ENCODE measurements around the gene B3GALT5.

Gene B3GALT5

DNA sequence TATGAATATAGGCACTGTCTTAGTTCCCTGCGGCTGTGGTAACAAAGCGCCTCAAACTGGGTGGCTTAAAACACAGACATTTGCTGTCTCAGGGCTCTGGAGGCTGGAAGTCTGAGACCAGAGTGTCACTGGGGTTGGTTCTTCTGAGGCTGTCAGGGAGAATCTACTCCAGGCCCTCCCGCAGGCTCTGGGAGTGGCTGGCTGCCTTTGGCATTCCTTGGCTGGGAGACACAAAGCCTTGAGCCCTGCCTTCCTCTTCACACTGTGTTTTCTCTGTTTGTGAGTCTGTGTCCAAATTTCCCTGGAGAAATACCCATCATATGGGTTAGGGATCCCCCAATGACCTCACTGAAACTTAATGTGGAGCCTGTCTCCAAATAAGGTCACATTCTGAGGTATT lies 38.5 kb downstream of the B3GALT5 start:
- no peak overlapping the region for H3K4me3 ChIP-seq (ENCODE audit: low read depth, low read length)
- TF ChIP-seq, protein P1, sequence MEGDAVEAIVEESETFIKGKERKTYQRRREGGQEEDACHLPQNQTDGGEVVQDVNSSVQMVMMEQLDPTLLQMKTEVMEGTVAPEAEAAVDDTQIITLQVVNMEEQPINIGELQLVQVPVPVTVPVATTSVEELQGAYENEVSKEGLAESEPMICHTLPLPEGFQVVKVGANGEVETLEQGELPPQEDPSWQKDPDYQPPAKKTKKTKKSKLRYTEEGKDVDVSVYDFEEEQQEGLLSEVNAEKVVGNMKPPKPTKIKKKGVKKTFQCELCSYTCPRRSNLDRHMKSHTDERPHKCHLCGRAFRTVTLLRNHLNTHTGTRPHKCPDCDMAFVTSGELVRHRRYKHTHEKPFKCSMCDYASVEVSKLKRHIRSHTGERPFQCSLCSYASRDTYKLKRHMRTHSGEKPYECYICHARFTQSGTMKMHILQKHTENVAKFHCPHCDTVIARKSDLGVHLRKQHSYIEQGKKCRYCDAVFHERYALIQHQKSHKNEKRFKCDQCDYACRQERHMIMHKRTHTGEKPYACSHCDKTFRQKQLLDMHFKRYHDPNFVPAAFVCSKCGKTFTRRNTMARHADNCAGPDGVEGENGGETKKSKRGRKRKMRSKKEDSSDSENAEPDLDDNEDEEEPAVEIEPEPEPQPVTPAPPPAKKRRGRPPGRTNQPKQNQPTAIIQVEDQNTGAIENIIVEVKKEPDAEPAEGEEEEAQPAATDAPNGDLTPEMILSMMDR (IDR thresholded peaks at IDR 0.05; ENCODE audit: low read depth, low read length), result no peak
- no peak for DNase-seq
- no peaks in the 10 kb centered on the region for H3K4me1 ChIP-seq
- no peaks in the 10 kb centered on the region for H3K36me3 ChIP-seq
- no peaks in the 10 kb centered on the region for H3K27me3 ChIP-seq
- H3K9me3 ChIP-seq, result no peaks in the 10 kb centered on the region; the same call in 1 of the 2 replicates

DNA sequence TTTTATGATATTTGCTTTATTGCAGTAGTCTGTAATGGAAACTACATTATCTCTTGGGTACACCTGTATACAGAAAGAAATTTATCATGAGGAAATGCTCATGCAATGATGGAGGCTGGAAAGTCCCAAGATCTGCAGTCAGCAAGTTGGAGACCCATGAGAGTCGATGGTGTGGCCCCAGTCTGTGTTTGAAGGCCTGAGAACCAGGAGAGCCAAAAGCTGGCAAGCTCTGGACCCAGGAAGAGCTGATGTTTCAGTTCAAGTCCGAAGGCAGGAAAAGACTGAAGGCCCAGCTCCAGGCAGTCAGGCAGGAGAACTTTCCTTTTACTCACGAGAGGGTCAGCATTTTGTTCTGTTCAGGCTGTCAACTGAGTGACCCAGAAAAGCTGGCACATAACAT lies 42.2 kb downstream of the B3GALT5 start:
- H3K4me3 ChIP-seq (ENCODE audit: low read depth, low read length), result no peak overlapping the region
- TF ChIP-seq, protein P1 (IDR thresholded peaks at IDR 0.05; ENCODE audit: low read depth, low read length), result no peak
- H3K36me3 ChIP-seq, result no peaks in the 10 kb centered on the region
- no peak for DNase-seq
- H3K27me3 ChIP-seq, result no peaks in the 10 kb centered on the region
- H3K9me3 ChIP-seq, result no peaks in the 10 kb centered on the region; the same call in 1 of the 2 replicates
- no peaks in the 10 kb centered on the region for H3K4me1 ChIP-seq

DNA sequence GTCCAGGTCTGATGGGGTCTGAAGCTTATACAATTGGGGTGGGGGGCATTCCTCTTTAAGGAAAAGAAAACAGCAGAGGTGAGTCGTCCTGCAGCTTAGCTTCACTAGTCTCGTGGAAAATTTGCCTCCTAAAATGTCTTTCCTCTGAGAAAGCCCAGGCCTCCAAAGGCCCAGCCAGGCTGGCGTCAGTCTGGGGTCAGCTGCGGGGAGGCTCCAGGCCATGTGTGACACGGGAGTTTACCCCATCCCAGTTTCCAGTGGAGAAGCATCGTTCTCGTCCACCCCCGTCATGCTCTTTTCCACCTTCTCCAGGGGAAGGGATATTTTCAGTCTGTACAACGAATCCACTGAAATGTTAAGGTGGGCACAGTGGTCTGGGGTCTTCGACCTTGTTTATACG lies 42.8 kb downstream of the B3GALT5 start:
- TF ChIP-seq, protein P1 (IDR thresholded peaks at IDR 0.05; ENCODE audit: low read depth, low read length), result no peak
- Histone ChIP-seq H3K27me3 (no peaks in the 10 kb centered on the region; the same call in 1 of the 2 replicates), H3K4me1 (no peaks in the 10 kb centered on the region), H3K9me3 (no peaks in the 10 kb centered on the region; the same call in 1 of the 2 replicates), H3K4me3 (ENCODE audit: low read depth, low read length) (no peak overlapping the region), H3K36me3 (no peaks in the 10 kb centered on the region)
- no peak for DNase-seq

DNA sequence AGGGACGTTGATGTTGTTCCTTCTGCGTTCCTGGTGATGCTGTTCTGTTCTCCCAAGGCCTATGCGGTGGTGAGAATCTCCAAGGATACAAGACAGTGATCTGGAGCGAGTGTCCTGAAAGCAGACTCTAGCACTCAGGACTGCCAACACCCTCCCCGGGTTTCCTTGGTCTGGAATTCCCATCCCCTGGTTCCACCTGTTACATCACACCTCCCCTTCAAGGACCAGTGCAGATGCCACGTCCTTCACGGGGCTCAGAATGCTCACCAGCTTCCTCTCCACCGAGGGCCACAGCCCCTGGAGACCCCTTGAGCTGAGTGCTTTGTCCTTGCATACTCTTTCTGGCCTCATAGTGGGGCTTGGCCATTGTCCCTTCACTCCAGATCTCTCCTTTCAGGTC lies 43.5 kb downstream of the B3GALT5 start:
- Histone ChIP-seq H3K9me3 (no peaks in the 10 kb centered on the region; the same call in 1 of the 2 replicates), H3K27me3 (no peaks in the 10 kb centered on the region; the same call in 1 of the 2 replicates), H3K36me3 (no peaks in the 10 kb centered on the region), H3K4me1 (no peaks in the 10 kb centered on the region), H3K4me3 (ENCODE audit: low read depth, low read length) (no peak overlapping the region)
- TF ChIP-seq, protein P1 (IDR thresholded peaks at IDR 0.05; ENCODE audit: low read depth, low read length), result no peak
- no peak for DNase-seq

DNA sequence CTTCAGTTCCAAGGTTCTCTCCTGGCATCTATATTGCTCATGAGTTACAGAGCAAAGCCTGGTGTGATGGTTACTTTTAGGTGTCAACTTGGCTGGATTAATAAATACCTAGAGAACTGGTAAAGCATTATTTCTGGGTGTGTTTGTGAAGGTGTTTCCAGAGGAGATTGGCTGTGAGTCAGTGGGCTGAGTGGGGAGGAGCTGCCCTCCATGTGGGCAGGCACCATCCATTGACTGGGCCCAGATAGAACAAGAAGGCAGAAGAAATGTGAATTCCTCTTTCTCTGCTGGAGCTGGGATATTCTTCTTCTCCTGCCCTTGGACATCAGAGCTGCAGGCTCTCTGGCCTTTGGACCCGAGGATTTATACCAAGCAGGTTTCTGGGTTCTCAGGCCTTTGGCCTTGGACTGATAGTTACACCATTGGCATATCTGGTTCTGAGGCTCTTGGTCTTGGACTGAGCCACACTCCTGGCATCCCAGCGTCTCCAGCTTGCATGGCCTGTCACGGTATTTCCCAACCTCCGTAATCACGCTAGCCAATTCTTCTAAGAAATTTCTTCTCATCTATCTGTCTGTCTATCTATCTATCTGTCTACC lies 44.5 kb downstream of the B3GALT5 start:
- DNase-seq, result no peak
- Histone ChIP-seq H3K4me1 (no peaks in the 10 kb centered on the region), H3K4me3 (ENCODE audit: low read depth, low read length) (no peak overlapping the region), H3K36me3 (no peaks in the 10 kb centered on the region), H3K27me3 (no peaks in the 10 kb centered on the region; the same call in 1 of the 2 replicates), H3K9me3 (no peaks in the 10 kb centered on the region; the same call in 1 of the 2 replicates)
- TF ChIP-seq, protein P1 (IDR thresholded peaks at IDR 0.05; ENCODE audit: low read depth, low read length), result no peak

DNA sequence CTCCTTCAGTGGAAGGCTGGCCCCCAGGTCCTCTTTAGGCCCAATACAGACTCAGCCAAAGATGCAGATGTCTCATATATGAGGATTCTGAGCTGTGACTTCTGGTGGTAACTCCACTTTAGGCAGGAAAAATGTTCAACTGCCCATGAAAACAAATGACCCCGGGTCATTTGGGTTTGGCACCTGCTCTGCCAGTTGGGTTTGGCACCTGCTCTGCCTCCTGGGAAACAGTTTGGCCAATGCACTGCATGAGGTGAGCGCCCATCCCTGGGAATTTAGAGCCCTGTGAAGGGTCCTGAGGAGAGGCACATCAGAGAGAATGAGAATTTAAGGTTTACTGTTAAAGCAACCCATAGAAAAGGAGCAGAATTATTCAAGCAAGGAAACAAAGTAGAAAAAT lies 45.3 kb downstream of the B3GALT5 start:
- H3K4me1 ChIP-seq, result no peaks in the 10 kb centered on the region
- TF ChIP-seq, protein P1 (IDR thresholded peaks at IDR 0.05; ENCODE audit: low read depth, low read length), result no peak
- no peaks in the 10 kb centered on the region; the same call in 1 of the 2 replicates for H3K9me3 ChIP-seq
- H3K4me3 ChIP-seq (ENCODE audit: low read depth, low read length), result no peak overlapping the region
- no peaks in the 10 kb centered on the region; the same call in 1 of the 2 replicates for H3K27me3 ChIP-seq
- no peaks in the 10 kb centered on the region for H3K36me3 ChIP-seq
- no peak for DNase-seq
